ENCODE data around the gene CERCAM.
"Not testable (repeated sequence)": the region's sequence is repeated elsewhere in the genome, so short reads cannot be mapped to it uniquely, and the experiment has no call there.

CERCAM gene

GRCh38 chr9:128419061-128419925 lies 1.4 kb upstream of the CERCAM start:
- DNase-seq, result no peak

- peak; percentile 39 to 44 for DNase-seq
These were observed 502 bp upstream of the CERCAM start for GRCh38 chr9:128420060-128420650.

DNA sequence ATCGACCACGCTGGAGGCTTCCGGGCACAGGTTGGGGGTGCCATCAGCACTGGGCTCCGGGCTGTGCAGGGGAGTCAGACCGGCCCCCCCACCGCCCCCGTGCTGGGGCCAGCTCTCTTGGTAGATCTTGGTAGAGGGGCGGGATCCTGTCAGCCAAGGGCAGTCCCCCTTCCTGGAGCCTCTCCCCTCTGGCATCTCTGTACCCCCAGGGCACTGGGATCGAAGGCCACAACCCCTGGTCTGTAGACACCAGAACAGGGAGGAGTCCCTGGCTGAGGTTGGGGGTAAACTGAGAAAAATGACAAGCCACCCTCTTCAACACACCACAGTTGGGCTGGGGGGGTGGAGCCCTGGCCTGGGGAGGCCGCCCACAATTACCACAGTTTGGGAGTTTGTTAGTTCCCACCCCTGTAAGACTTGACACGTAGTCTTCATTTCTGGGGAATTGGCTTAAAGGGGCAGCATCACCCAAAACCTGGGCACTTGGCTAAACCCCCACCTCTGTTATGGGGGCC lies 882 bp downstream of the CERCAM start:
- DNase-seq, result peak in 1 of 2 experiments; percentile 51

DNA sequence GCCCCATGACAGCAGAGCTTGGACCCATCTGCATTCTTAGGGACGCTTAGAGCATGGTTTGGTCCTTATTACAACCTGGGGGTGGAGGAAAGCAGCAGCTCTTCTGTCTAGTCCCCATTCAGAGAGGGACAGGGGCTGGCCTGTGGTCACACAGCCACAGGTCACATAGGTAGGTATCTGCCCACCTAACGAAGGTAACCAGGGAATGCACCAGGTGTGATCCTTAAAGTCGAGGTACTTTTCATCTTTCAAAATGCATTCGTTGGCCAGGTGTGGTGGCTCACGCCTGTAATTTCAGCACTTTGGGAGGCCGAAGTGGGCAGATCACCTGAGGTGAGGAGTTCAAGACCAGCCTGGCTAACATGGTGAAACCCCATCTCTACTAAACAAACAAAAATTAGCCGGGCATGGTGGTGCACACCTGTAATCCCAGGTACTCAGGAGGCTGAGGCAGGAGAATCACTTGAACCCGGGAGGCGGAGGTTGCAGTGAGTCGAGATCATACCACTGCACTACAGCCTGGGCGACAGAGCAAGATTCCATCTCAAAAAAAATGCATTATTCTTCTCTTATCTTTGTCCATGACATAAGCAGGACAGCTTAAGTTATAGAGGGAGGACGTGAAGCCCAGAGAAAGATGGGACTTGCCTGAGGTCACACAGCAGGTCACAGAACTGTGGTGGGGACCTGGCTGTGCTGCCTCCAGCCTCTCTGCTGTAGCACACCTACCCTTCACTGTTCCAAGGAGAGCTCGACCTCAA lies 1.5 kb downstream of the CERCAM start:
- DNase-seq, result not testable (repeated sequence)

DNA sequence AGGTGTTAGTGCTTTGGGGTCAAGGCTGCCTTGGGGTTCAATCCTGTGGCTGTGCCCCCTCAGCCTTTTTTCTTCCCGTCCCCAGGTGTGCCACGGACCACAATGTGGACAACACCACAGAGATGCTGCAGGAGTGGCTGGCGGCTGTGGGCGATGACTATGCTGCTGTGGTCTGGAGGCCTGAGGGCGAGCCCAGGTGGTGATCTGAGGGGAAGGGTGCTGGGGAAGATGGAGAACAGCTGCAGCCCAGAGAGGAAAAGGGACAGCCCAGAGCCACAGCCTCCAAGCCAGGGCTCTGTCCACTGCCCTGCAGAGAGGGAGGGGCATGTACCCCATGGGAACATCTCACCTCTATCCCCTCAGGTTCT lies 2.1 kb downstream of the CERCAM start:
- DNase-seq, result no peak

DNA sequence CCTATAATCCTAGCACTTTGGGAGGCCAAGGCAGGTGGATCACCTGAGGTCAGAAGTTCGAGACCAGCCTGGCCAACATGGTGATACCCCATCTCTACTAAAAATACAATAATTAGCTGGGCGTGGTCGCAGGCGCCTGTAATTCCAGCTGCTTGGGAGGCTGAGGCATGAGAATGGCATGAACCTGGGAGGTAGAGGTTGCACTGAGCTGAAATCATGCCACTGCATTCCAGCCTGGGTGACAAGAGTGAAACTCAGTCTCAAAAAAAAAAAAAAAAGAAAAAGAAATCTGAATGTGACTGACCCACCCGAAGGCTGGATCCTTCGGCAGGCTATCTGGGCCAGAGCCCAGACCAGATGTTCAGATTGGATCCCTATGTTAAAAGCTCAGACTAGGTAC lies 2.7 kb downstream of the CERCAM start:
- DNase-seq, result not testable (repeated sequence)

DNA sequence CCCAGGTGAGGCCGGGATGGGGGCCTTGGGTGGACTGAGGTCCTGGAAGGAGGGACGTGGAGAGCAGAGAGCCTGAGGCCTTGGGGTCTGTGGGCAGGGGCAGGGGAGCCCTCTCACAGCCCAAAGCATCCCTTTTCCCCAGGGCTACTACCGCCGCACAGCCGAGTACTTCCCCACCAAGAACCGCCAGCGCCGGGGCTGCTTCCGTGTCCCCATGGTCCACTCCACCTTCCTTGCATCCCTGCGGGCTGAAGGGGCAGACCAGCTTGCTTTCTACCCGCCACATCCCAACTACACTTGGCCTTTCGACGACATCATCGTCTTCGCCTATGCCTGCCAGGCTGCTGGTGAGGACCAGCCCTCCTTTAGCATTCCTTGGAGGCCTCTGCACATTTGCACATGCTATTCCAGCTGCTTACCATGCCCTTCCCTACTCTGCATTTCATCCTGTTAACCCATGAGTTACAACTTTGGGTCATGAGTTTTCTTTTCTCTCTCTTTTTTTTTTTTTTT lies 3.7 kb downstream of the CERCAM start:
- DNase-seq, result no peak

DNA sequence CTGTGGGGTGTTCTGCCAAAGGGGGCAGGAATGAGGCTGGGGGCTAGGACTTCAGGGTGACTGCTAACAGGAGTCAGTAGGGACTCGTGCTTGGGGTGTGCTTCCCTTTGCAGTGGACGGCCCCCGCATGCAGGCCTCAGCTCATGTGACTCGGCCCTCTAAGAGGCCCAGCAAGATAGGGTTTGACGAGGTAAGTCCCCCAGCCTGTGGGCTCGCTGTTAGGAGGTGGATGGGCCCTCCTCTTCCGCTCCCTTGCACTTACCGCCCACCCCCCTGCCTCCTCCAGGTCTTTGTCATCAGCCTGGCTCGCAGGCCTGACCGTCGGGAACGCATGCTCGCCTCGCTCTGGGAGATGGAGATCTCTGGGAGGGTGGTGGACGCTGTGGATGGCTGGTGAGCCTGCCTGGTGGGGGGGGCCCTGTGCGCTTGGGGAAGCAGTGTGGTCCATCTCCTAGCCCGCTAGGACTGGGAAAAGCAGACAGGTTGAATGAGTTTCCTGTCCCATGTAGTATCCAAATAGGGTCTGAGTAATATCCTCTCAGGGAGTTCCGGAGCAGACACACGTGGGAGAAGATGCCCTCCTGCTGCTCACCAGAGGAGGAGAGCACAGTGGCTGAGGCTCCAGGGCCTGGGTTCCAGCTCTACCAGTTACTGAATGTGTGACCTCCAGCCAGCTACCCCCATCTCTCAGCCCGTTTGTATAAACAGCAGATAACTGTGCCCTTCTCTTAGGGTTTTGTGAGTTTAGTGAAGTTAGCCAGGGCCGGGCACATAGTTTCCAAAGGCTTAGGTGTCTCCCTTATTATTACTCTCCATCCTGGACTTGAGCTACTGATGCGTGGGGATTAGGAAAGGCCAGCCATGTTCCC lies 8.2 kb downstream of the CERCAM start:
- no peak for DNase-seq

GRCh38 chr9:128429513-128430086 lies 8.9 kb downstream of the CERCAM start:
- DNase-seq, result no peak

DNA sequence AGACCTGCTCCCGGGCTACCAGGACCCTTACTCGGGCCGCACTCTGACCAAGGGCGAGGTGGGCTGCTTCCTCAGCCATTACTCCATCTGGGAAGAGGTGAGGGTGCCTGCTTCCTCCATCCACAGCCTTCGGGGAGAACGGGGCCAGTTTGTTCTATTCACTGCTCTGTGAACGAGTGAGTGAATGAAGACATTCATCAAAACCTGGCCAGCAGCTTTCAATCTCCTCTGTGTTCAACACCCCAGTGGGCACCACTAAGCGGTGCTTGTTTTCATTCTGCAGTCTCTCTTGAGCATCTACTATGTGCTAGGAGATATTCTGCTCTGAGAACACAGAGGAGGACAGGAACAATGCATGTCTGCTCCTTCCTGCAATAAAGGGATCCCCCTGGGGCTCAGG lies 10.6 kb downstream of the CERCAM start:
- no peak for DNase-seq

DNA sequence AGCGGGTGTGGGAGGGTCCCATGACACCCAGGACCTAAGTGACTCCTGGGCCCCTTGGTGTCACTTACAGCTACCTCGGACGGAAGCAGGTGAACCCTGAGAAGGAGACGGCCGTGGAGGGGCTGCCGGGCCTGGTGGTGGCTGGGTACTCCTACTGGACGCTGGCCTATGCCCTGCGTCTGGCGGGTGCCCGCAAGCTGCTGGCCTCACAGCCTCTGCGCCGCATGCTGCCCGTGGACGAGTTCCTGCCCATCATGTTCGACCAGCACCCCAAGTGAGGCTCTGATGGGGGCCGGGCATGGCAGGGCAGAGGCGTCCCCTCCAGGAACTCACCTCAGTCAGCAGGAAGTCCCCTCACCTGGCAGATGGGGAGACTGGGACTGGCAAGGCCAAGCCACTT lies 13.7 kb downstream of the CERCAM start:
- no peak for DNase-seq

GRCh38 chr9:128435611-128436010 lies 15.0 kb downstream of the CERCAM start:
- DNase-seq, result no peak

DNA sequence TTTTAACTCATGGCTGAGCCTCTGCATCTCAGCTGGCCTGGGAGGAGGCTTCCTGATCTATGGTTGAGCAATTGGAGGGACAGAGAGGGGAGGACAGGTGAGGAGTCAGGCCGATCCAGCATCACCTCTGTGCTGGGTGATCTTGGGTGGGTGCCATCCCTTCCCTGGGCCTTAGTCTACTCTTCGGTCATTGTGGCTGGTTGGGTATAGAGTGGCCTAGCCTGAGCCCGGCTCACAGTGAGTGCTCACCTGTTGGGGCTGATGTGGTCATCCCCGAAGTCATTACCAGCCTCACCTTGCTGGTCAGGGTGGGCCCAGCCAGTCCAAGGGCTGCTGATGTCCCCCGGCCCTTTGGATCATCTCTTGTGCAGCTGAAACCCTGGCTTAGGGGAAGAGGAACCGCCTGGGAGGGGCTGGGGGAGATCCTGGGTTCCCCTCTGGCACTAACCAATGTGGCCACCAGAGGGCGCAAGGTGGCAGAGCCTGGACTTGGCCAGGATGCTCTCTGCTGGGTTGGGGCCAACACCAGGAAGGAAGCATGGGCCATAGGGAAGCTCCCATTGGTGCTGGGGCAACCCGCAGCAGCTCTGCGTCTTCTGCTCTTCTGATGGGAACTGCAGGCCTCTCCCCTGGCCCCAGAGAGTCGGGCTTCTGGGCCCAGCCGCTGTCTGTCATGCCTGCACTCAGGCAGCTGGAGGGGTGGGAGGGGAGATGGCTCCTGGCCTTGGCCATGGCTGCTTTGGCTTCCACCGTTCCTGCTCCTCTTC lies 17.9 kb downstream of the CERCAM start:
- peak; percentile 90 to 93 for DNase-seq

- no peak for DNase-seq
These were observed 18.6 kb downstream of the CERCAM start for GRCh38 chr9:128439273-128439672.

DNA sequence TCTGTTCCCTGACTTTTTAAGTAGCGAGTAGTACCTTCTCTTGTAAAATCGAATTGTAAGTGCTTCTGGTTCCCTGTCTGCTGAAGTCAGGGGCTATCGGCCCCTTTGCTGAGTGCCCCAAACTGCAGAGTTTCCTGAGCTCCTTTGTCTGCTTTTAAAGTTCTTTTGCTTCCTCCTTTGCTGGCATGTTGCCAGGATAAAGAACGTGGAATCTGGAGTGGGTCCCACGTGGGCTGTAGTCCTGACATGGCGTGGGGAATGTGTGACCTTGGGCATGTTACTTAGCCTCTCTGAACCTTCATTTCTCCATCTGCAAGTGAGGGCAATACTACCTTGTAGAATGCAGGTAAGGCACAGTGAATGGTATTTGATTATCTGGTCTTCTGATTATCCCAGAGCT lies 21.5 kb downstream of the CERCAM start:
- DNase-seq, result no peak

DNA sequence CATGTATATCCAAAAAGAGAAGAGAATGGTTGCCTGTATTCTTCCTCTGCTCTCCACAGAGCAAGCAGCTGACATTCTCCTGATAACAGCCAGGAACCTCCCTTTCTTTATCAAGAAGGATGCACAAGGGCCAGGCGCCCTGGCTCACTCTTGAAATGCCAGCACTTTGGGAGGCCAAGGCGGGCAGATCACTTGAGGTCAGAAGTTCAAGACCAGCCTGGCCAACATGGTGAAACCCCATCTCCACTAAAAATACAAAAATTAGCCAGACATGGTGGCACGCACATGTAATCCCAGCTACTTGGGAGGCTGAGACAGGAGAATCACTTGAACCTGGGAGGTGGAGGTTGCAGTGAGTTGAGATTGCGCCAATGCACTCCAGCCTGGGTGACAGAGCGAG lies 25.8 kb downstream of the CERCAM start:
- DNase-seq, result not testable (repeated sequence)

DNA sequence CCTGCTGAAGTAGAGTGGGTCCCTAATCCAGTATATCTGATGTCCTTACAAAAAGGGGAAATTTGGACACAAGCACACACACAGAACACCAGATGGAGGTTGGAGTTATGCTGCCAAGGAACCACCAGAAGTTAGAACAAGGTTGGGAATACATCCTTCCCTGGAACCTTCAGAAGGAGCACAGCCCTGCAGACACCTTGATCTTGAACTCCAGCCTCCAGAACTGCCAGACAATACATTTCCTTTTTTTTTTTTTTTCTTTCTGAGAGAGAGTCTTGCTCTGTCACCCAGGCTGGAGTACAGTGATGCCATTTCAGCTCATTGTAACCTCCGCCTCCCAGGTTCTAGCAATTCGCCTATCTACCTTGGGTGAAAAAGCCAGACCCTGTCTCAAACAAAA lies 28.1 kb downstream of the CERCAM start:
- DNase-seq, result no peak

DNA sequence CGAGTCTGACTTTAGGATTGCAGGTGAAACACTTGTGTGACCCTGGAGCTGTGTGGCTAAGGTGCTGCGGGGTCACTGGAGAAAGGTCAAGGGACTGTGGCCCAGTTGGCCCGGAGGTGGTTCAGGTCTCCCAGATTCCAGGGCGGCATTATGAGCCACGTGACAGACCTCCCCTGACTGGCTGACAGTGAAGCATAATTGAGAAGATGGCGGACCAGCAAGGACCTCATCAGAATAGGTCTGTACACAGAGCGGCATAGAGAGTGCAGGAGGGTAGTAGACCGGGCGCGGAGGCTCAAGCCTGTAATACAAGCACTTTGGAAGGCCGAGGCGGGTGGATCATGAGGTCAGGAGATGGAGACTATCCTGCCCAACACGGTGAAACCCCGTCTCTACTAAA lies 34.3 kb downstream of the CERCAM start:
- no peak for DNase-seq

GRCh38 chr9:128455849-128456612 lies 35.4 kb downstream of the CERCAM start, which contains the start of gene ODF2:
Gene ODF2, plus strand, starts transcription at chr9:128456006. Its CDS starts 86 bp downstream, at chr9:128456092.
- DNase-seq, result peak; percentile 95

DNA sequence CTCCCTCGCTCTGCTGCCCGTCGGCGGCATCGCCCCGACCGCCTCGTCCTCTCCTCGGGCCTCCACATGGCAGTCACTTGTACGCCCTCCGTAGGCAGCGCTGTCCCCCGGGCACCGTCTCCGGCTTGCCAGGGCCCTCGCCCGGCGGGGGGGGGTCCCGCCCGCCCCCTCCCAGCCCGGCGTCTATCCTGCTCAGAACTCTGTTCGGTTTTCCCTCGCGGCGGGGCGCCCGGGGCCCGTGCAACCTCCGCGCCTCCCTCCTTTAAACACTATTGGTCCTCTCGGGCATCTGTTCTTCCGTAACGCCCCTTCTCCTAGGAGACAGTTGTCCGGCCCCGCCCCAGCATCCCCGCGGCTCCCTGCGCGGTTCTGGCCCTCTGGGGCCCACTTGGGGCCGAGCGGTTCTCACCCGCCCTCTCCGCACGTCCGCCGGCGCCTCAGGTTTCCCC lies 36.0 kb downstream of the CERCAM start:
- DNase-seq, result peak; percentile 81 to 83
